ENCODE measurements around the gene KLHL21. TPM values are rescaled to one million over a fixed set of nuclear protein-coding genes. Genes with fewer than 3 reads are reported as not detected.
A peak's percentile ranks its signal among the peaks of the same experiment; 100 is the strongest.

The KLHL21 gene
- total and polyA plus RNA-seq, 9 of the 15 experiments (the other 6 are each of a cell fraction or from before 2014, with no cell fraction given) = 2.1 to 42.1 (median 17.5) TPM

- in situ Hi-C loops (cut with MboI) (no loop called here), intact Hi-C loops (cut with micrococcal nuclease) (no loop called here)
- peak overlapping the region; percentile 79 to 97 for H3K9ac ChIP-seq (ENCODE audit: insufficient read depth in 1 of 2, low read depth in 2 of 2, low read length in 2 of 2)
- H3K27me3 ChIP-seq (ENCODE audit: control insufficient read depth in 2 of 2, insufficient read depth in 2 of 2, low read length in 2 of 2) = no peaks in the 10 kb centered on the region
- H3K4me1 ChIP-seq (replicated peaks in 1 of 2; ENCODE audit: control insufficient read depth in 2 of 2, insufficient read depth in 2 of 2, low read length in 2 of 2) = peaks cover 20 to 44% of the 10 kb centered on the region in 2 experiments
- peak overlapping the region; percentile 97 for H3K4me3 ChIP-seq
- ChIA-PET CTCF (ENCODE audit: low intra/inter-chr PET ratio) (no interaction called here), POLR2A (interaction anchor here (0.6 to 1.2 kb wide), 6 partner anchors 9 to 53 kb away, joined by 3 to 10 read pairs (median 4); partner anchors contain the start of gene KLHL21)
- no TSS peak for BruUV-seq (replicated peaks)
- H3K9me1 ChIP-seq (ENCODE audit: control insufficient read depth, insufficient read depth, low read length) = no peaks in the 10 kb centered on the region
- no peaks in the 10 kb centered on the region for H3K9me3 ChIP-seq (replicated peaks; ENCODE audit: control insufficient read depth, insufficient read depth, low read depth, low read length)
- H3K4me2 ChIP-seq (ENCODE audit: insufficient read depth, low read length) = peak overlapping the region; percentile 76; the same call in 1 of the 2 replicates
- H4K20me1 ChIP-seq (replicated peaks; ENCODE audit: control insufficient read depth, insufficient read depth, low read length) = peaks cover 14% of the 10 kb centered on the region
- peaks cover 31% of the 10 kb centered on the region; the same call in 2 of the 3 replicates for H3K36me3 ChIP-seq (ENCODE audit: control insufficient read depth, insufficient read depth, low read length)
- FAIRE-seq (no peak), ATAC-seq (peak; percentile 18), DNase-seq (ENCODE audit: extremely low read depth in 1 of 4, low spot score in 3 of 4) (peak; percentile 91 to 97 (median 95))
- 1% methylated on average over 28 of the region's 117 CpGs for WGBS (ENCODE audit: insufficient coverage, low coverage, missing lambda C conversion rate)
- H2AFZ ChIP-seq (ENCODE audit: low read depth, low read length) = peak overlapping the region; percentile 60; the same call in 1 of the 2 replicates
- H3K79me2 ChIP-seq (ENCODE audit: control insufficient read depth, insufficient read depth, low read length) = peaks cover 71% of the 10 kb centered on the region
- peak overlapping the region; percentile 93 for H3K27ac ChIP-seq (ENCODE audit: extremely low read depth, low read depth, low read length)
- TF ChIP-seq NELFE (IDR thresholded peaks at IDR 0.05; ENCODE audit: insufficient read depth, insufficient read length) (no peak), ATF6 (CRISPR knock-in tag; IDR thresholded peaks at IDR 0.05) (no peak), ZBTB11 (CRISPR knock-in tag; IDR thresholded peaks at IDR 0.05) (peak in 1 of 3 experiments; percentile 30; a peak in 1 of 6 replicates), CTBP1 (IDR thresholded peaks at IDR 0.05; ENCODE audit: borderline replicate concordance) (no peak), CREM (IDR thresholded peaks at IDR 0.05; ENCODE audit: low read depth) (peak; percentile 1; the same call in 1 of the 2 replicates), CHD1 (IDR thresholded peaks at IDR 0.05; ENCODE audit: low read length) (peak; percentile 69), TCF7 (IDR thresholded peaks at IDR 0.05; ENCODE audit: borderline replicate concordance) (no peak), TAF1 (IDR thresholded peaks at IDR 0.05; ENCODE audit: control insufficient read depth, extremely low read depth, insufficient read depth, low read length, severe bottlenecking) (peak; percentile 33), FUS (optimal IDR thresholded peaks at IDR 0.05; ENCODE audit: low read depth, low read length) (peak; percentile 13), KDM4B (IDR thresholded peaks at IDR 0.05; ENCODE audit: borderline replicate concordance in 2 of 2, low read depth in 1 of 2) (0 out of 4 replicates have a peak, but pooled peaks of 1 of the 2 experiments have one; percentile 25), ZNF740 (CRISPR knock-in tag; IDR thresholded peaks at IDR 0.05) (no peak), ZNF740 (tag; IDR thresholded peaks at IDR 0.05) (peak in 1 of 2 experiments; percentile 7; a peak in 1 of 4 replicates), TSC22D4 (tag; IDR thresholded peaks at IDR 0.05) (no peak)
Measured at GRCh38 chr1:6614019-6614928, 11.6 kb upstream of the KLHL21 start.
